Measurements from ENCODE around the gene IER5L.

- no peak for TF ChIP-seq EZH2phosphoT487 (IDR thresholded peaks at IDR 0.05; ENCODE audit: insufficient read depth, low read depth)
- TF ChIP-seq EZH2 (IDR thresholded peaks at IDR 0.05; ENCODE audit: insufficient read depth, poor library complexity, severe bottlenecking), result no peak
Observed at GRCh38 chr9:129161534-129161837, 16.6 kb downstream of the IER5L start.

Data from GM23248 (cell line).